KOPT-K1 (cell line): ENCODE results near the gene SCYL3.
A peak's percentile ranks its signal among the peaks of the same experiment; 100 is the strongest.

Experiments used
- H3K27ac ChIP-seq: fragments of 200-600 bp; sonication (generic); 2 replicates; pipeline ENCODE4 v1.5.1; 2016; ENCODE audit warnings: antibody characterized with exemption, mild to moderate bottlenecking, low read depth, low read length; ENCODE audit not compliant: poor library complexity, severe bottlenecking
- H3K36me3 ChIP-seq: fragments of 200-600 bp; sonication (generic); 2 replicates; pipeline ENCODE4 v1.5.1; 2017; ENCODE audit warnings: antibody characterized with exemption, mild to moderate bottlenecking, low read length, moderate library complexity; ENCODE audit not compliant: insufficient read depth
- H3K9me3 ChIP-seq: fragments of 200-600 bp; sonication (generic); 2 replicates; pipeline ENCODE4 v1.5.1; 2017; ENCODE audit warnings: antibody characterized with exemption, low read length, mild to moderate bottlenecking; ENCODE audit not compliant: insufficient read depth, poor library complexity, severe bottlenecking

The SCYL3 gene

DNA sequence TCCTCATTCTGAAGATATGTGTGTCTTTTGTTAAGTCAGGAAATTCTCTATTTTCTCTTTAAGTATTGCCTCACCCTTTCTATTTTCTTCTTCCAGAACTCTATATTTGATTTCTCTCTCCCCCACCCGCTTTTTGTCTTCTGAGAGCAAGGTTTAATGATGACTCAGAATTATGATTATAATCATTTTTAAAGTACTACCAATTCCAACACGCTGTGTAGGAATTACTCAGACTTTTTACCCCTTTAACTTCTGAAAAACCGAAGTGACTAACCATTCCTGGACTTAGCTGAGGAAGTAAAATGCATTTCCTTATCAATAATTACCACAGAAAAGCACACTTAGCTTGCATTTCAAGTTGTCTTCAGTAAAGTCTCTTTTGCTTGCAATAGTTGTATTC is 20.8 kb upstream of the SCYL3 start:
- H3K36me3 ChIP-seq, result no peaks in the 10 kb centered on the region

DNA sequence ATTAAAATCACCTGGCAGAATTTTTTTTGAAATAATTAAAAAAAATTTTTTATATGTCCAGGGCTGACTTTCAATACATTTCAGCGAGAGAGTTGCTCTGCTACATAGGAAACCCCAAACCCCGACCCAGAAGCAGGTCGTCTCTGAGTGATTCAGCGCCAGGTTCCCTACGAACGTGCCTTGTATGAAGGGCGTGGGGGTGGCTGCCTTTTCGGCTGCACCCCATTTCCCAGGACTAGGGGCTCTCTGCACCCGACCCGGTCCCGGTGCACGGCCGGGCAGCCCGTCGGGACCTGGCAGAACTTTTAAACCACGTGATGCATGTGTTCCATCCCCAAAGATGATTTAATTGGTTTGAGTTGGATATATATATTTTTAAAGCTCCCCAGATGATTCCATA is 15.8 kb upstream of the SCYL3 start:
- no peaks in the 10 kb centered on the region for H3K9me3 ChIP-seq
- no peaks in the 10 kb centered on the region for H3K36me3 ChIP-seq
- H3K27ac ChIP-seq, result no peak overlapping the region

More for the DNA sequence above, 20.8 kb upstream of the SCYL3 start:
- H3K27ac ChIP-seq, result no peak overlapping the region
- H3K9me3 ChIP-seq, result no peaks in the 10 kb centered on the region

DNA sequence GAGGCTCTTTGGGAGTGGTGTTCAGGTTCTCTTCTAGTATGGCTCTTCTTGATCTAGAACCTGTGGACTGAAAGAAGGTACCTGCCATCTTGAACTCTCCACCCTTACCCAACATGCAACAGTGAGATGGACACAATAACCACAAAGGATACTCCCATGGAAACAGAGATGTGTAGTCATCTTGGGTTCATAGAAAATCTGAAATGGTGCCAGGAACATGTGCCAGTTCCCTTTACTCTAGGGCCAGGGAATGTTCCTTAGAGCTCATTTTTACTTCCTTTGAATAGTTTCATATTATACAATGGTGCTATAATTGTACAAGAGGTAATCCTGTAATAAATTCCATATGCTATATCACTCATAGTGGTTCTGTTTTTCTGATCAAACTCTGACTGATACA is 13.2 kb upstream of the SCYL3 start:
- H3K9me3 ChIP-seq, result no peaks in the 10 kb centered on the region
- no peak overlapping the region for H3K27ac ChIP-seq
- no peaks in the 10 kb centered on the region for H3K36me3 ChIP-seq

DNA sequence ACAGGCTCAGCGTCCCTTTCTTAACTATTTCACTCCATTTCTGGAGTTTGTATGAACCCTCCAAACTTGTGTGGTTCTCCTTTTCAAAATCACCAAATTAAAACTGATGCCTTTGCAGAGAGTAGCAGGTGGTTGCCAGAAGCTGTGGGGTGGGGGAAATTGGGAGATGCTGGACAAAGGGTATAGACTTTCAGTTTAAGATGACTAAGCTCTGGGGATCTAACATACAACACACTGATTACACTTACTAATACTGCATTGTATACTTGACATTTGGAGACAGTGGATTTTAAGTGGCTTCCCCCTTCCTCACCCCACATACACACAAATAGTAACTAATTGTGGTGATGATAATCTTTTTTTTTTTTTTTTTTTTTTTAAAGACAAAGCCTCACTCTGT is 11.1 kb upstream of the SCYL3 start:
- Histone ChIP-seq H3K9me3 (no peaks in the 10 kb centered on the region), H3K36me3 (no peaks in the 10 kb centered on the region), H3K27ac (no peak overlapping the region)

DNA sequence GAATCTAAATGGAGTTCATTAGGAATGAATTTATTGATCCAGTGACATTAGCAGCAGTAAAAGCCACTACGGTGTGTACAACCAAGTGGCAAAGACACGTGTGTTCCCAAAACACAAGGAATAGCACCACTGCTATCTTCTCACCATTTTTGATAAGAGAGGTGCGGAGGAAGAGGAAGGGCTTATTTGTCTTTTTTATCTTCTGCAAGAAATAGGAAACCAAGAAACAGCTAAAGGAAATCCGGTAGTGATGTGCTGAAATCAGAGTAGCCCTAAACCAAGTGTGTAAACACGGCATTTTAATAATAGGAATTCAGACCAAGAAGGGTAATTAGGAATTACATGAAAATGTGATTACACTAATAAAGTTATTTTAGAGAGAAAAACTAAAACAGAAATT is 9.1 kb upstream of the SCYL3 start:
- Histone ChIP-seq H3K9me3 (no peaks in the 10 kb centered on the region), H3K36me3 (no peaks in the 10 kb centered on the region), H3K27ac (no peak overlapping the region)

DNA sequence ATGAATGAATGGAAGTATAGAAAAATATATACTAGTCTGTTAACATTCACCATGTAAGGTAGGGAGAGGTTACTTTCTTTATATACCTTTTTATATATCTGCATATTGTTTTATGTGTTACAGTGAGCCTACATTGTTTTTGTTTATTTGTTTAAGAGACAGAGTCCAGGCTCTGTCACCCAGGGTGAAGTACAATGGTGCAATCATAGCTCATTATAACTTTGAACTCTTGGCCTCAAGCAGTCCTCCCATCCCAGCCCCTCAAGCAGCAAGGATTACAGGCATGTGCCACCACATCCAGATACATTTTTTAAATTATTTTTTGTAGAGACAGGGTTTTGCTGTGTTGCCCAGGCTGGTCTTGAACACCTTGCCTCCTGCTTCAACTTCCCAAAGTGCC is 7.4 kb upstream of the SCYL3 start:
- H3K9me3 ChIP-seq, result no peaks in the 10 kb centered on the region
- H3K27ac ChIP-seq, result no peak overlapping the region
- no peaks in the 10 kb centered on the region for H3K36me3 ChIP-seq

DNA sequence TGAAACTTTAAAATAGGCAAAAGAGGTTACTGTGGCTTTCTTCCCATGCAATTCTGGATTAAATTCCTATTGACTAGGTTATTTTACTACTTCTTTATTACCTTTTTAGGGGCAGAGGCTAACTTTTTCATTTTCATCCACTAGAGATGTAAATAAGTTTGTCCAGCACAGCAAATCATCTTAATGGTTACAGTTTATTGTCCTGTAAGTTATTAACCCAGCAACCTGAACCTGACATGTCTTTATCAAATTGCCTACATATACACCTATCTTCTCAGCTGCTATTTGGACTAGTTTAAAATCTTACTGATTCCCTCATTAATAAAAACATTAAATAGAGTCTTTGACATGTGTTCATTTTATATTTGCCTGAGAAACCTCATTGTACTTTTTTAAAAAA is 6.9 kb upstream of the SCYL3 start:
- Histone ChIP-seq H3K36me3 (no peaks in the 10 kb centered on the region), H3K27ac (no peak overlapping the region), H3K9me3 (no peaks in the 10 kb centered on the region)

DNA sequence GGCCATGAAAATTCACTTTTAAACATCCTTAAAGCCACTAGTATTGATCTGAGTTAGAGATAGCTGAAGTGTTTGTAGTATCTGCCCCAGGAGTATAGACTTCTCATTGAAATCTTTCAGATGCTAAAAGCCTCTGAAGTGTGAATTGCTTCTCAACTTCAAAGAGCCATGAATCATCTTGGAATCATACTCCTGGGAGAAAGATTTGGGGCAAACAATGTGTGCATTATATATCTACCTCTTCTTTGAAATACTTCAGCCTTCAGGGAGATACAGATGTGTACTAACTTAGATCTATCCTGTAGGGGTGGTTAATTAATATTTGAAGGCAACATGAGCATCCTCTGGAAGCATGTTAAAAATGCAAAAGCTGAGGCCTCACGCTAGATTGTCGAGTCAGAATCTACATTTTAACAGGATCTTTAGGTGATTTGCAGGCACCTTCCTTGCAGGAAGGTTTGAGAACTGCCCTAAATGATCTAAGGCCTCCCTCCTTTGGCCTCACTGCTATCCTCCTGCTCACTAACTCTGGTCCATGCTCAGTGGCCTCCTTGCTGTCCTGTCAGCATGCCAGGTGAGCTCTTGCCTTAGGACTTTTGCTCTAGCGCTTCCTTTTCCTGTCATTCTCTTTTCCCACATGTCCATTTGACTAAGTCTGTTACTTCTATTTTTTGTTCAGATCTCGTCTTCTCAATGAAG is 6.0 kb upstream of the SCYL3 start:
- Histone ChIP-seq H3K36me3 (no peaks in the 10 kb centered on the region), H3K27ac (no peak overlapping the region), H3K9me3 (no peaks in the 10 kb centered on the region)

DNA sequence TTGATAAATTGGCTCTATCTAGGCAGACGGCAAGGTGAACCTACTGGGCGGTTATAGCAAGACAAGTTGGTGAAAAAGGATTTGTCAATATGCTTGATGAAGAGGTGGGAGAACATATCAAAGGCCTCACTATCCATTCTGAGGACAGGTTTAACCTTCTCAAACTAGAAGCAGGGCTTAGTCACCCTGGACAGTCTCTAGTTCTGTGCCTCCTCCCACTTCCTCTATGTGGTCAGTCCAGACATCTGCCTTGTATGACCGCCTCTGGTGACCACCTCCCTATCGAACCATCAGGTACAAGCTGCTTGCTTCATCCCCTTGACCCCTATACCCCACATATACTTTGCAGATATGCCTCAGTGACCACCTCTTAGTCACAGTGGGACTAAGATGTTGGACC is 2.3 kb upstream of the SCYL3 start:
- Histone ChIP-seq H3K36me3 (no peaks in the 10 kb centered on the region), H3K27ac (no peak overlapping the region), H3K9me3 (no peaks in the 10 kb centered on the region)

DNA sequence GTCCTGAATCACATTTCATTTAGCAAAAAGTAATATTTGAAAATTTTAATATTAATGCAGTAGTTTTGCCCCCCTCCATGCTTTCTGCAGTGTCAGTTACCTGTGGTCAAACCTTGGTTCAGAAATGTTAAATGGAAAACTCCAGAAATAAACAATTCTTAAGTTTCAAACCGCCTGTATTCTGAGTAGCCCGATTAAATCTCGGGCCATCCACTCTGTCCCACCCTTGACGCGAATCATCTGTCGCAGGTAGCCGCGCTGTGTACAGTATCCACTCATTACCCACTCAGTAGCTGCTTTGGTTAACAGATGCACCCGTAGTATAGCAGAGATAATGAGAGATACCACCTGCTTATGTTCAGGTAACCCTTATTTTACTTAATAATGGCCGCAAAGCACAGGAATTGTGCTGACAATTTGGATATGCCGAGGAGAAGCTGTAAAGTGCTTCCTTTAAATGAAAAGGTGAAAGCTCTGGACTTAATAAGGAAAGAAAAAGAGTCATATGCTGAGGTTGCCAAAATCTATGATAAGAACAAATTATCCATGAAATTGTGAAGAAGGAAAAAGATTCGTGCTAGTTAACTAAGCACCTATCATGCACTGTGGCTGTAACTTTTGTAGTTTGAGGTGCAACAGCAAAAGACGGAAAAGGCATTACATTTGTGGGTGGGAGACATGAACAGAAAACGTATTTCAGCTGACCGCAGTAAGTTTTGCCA is 889 bp upstream of the SCYL3 start:
- Histone ChIP-seq H3K36me3 (no peaks in the 10 kb centered on the region), H3K9me3 (no peaks in the 10 kb centered on the region), H3K27ac (peak overlapping the region; percentile 94)

DNA sequence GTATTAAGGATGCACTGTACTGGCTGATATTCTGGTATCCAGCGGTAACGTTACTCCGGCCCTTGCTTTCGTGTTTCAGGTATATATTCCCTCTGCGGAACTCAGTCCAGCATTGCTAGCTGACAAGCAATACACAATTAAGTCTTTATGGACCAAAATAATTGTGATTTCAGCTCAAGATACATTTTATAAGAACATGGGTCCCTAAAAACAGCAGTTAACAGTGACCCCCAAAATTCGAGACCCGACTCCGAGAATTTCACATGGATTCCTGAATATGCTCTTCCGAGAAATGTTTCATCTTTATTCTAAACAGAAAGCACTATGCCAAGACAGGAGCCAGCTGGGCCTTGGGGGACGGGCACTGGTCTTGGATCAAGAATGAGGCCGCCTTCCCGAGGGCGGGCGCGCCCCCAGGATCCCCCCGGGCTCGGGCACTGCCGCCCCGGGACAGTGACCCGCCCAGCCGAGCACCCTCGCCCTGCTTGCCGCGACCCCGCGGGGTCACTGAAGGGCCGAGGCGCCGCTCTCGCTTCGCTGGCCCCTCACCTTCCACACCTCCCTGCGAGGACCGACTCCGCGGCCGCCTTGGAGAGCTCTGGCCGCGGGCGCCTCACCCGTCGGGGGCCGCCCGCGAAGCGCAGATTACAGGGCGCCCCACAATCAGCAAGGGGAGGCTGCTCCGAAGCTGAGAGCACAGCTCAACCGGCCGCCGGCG is 610 bp downstream of the SCYL3 start:
- Histone ChIP-seq H3K27ac (peak overlapping the region; percentile 94), H3K36me3 (peaks cover 6% of the 10 kb centered on the region), H3K9me3 (no peaks in the 10 kb centered on the region)

DNA sequence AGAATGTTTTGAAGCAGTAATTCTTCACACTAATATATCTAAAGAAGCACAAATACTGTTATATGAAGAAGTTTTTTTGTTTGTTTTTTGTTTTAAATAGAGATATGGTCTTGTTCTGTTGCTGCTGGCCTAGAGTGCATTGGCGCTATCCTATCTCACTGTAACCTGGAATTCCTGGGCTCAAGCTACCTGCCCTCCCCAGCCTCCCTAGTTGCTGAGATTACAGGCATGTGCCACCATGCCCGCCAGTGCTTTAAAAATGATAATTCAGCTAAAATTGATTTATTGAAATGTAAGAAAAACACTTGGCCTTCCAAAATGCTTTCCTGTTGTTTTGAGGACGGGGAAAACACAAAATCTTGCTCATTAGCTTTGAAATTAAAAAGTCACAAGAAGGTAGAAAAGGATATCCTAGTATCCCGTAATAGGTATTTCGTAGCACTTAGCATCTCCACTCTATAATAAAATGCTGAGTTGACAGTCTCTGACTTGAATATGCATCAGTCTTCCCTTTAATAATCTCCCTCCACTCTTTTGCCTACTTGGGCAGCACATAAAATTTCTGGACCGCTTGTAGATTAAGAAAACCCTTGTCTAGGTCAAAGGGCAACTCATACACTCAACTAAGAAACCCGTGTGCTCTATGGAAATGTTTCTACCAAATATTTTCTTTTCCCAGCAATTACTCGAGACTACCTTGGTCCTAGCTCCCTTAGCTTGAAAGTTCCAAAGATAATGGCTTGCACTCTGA is 1.3 kb downstream of the SCYL3 start:
- peaks cover 13% of the 10 kb centered on the region for H3K36me3 ChIP-seq
- H3K27ac ChIP-seq, result peak overlapping the region; percentile 94
- no peaks in the 10 kb centered on the region for H3K9me3 ChIP-seq

DNA sequence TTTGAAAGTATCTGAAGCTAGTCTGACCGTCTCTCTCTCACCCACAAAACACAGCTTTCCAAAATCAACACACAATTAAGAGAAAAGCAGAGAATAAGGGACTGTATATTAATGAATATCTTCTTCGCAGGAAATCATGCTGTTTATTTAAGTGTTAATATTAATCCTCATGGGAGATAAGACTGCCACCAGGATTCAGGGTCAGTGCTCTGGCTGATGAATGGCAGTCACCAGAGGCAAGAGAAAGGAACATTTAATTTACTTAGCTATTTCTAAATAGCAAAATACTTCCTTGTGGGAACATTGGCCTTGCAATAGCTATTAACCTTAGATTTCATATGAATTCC is 2.2 kb downstream of the SCYL3 start:
- no peaks in the 10 kb centered on the region for H3K9me3 ChIP-seq

DNA sequence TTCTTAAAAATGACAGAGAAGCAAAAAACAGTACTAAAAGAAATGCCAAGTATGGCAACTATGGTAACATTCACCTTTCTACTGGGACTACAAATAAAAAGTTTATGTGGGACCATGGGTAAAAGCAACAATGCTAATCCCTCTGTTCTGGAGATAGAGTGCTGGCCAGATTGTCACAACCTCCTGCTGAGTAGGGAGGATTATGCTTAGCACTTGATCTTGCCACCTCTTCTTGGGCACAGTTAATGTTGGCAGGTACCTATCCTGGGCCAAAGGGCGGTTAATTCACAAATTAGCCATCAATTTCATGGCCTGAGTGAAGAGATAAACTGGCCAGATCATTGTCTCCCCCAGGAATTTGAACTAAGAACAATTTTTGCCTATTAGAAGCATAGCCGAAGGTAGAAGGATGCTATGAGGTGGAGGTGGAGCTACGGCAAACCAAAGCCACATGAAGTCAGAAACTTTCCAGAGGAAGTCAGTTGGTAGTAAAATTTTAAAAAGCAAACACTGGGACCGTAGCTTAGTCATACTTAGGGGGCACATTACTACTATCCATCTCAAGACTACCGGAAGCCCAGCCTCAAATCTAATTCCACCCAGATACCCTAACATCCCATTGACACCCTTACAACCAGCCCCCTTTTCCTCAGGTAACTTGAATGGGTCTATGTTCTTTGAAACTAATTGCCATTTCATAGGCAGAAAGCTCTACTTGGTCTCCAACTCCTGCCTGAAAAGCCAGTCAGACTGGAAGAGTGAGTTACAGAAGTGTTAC is 2.7 kb downstream of the SCYL3 start:
- Histone ChIP-seq H3K9me3 (no peaks in the 10 kb centered on the region), H3K36me3 (peaks cover 27% of the 10 kb centered on the region), H3K27ac (peak overlapping the region; percentile 52)

More for the DNA sequence above, 2.2 kb downstream of the SCYL3 start:
- peaks cover 21% of the 10 kb centered on the region for H3K36me3 ChIP-seq
- H3K27ac ChIP-seq, result peak overlapping the region; percentile 52
